HG03575 (cell line): ENCODE data around the gene SEH1L.
"Not testable (repeated sequence)": the region's sequence is repeated elsewhere in the genome, so short reads cannot be mapped to it uniquely, and the experiment has no call there.

Experiments used
- ATAC-seq: cut with Tn5 transposase; IDR thresholded peaks from one replicate; pipeline ENCODE4 v1.9.1; 2021; ENCODE audit not compliant: unreplicated experiment, insufficient number of reproducible peaks, low FRiP score; ENCODE audit errors: extremely low read depth

The SEH1L gene

GRCh38 chr18:12934454-12935071 is 13.2 kb upstream of the SEH1L start:
- ATAC-seq, result no peak

GRCh38 chr18:12939162-12939561 is 8.6 kb upstream of the SEH1L start:
- no peak for ATAC-seq

- no peak for ATAC-seq
These were observed 4.6 kb upstream of the SEH1L start for GRCh38 chr18:12943215-12943614.

GRCh38 chr18:12944709-12945108 is 3.1 kb upstream of the SEH1L start:
- ATAC-seq, result no peak

DNA sequence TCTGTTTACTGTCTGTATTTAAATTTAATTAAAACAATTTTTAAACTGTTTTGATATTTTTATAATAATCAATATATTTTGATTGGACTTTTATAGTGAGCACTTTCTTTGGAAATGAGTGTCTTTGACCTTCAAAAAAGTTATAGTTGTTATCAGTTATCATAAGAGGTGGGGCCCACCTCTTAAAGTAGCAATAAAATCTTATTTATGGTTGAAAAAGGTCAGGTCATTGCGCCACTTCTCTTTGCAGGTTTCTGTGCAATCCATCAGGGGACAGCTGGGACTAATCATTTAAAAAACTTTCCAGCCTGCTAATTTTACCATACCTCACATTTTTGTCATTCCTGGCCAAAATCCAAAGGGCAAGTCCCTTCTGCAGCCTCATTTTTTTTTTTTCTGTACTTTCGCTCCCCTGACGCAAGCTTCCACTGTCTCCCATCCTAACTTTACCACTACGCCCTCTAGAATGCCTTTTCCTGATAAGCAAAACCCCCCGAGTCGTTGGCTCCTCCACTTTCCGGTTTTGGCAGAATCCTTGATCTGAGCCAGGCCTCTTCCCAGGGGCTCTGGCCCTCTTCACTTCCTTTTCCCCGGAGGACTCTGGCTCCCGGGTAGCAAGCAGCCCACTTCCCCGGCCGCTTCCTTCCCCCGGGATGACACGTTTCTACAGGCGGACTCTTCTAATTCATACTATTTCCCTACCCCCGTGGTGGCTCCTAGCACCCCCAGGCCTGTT is 1.1 kb upstream of the SEH1L start:
- no peak for ATAC-seq

DNA sequence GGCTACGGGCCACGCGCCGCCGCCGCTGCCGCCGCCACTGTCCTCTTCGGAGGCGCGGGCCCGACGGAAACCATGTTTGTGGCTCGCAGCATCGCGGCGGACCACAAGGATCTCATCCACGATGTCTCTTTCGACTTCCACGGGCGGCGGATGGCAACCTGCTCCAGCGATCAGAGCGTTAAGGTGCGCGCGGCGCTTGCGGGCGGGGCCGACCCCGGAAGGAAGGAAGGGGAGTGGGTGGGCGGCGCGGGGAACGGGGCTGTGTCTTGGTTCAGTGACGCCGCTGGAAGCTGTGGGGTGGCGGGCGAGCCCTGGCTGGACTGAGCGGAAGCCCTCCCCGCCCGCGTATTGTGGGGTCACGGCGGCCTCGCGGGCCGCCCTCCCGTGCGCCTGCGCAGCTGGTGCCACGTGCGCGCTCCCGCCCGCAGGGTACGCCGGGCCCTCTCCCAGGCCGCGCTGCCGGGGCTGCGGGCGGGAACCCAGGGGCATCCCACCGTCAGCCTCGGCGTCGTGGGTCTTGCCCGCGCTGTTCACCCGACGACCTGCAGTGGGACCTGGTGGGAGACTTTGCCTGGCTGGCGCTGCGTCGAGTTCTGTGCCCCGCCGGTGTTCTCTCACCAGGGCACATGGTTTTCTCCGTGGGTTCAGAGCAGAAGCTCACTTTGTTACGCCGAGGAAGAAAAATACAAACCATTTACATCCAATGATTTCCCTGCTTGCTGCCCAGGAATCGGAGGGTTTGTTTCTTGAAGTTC is 416 bp downstream of the SEH1L start:
- no peak for ATAC-seq

- ATAC-seq, result no peak
These were observed 10.7 kb downstream of the SEH1L start for GRCh38 chr18:12958478-12958877.

- ATAC-seq, result no peak
These were observed 12.6 kb downstream of the SEH1L start for GRCh38 chr18:12960395-12960794.

DNA sequence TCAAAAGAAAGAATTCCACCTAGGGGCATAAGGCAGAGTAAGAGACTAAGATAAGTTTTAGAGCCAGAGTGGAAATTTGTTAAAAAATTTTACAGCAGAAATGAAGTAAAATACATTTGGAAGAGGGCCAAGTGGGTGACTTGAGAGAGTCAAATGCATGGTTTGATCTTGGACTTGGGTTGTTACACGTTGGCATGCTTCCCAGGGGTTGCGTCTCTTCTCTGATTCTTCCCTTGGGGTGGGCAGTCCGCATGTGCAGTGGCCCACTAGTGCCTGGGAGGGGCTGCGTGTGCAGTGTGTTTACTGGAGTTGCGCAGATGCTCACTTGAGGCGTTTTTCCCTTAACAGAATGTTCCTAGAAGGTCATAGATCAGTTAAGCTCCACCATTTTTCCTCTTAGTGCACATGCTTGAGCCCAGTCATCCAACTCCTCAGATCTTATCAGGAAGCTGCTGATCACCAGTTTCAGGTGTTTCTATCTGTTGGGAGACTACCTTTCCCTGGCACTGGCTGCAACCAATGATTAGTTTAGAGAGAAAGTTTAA is 13.1 kb downstream of the SEH1L start:
- ATAC-seq, result no peak

DNA sequence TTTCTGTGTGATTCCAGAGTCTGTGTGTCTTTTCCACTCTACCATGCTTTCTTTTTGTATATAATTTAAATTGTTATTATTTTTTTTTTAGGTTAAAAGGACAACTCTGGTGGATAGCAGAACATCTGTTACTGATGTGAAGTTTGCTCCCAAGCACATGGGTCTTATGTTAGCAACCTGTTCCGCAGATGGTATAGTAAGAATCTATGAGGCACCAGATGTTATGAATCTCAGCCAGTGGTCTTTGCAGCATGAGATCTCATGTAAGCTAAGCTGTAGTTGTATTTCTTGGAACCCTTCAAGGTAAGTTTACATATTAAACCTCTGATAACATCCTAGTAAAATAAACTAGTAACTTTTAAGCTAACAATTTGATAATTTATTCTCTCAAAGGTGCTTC is 15.3 kb downstream of the SEH1L start:
- ATAC-seq, result no peak

GRCh38 chr18:12968115-12968514 is 20.3 kb downstream of the SEH1L start:
- no peak for ATAC-seq

GRCh38 chr18:12968619-12969018 is 20.8 kb downstream of the SEH1L start:
- ATAC-seq, result no peak

GRCh38 chr18:12973562-12974213 is 25.9 kb downstream of the SEH1L start:
- no peak for ATAC-seq

- ATAC-seq, result no peak
These were observed 27.7 kb downstream of the SEH1L start for GRCh38 chr18:12975488-12975887.

GRCh38 chr18:12976305-12976704 is 28.5 kb downstream of the SEH1L start:
- ATAC-seq, result no peak

- not testable (repeated sequence) for ATAC-seq
These were observed 32.3 kb downstream of the SEH1L start for GRCh38 chr18:12980065-12980464.

DNA sequence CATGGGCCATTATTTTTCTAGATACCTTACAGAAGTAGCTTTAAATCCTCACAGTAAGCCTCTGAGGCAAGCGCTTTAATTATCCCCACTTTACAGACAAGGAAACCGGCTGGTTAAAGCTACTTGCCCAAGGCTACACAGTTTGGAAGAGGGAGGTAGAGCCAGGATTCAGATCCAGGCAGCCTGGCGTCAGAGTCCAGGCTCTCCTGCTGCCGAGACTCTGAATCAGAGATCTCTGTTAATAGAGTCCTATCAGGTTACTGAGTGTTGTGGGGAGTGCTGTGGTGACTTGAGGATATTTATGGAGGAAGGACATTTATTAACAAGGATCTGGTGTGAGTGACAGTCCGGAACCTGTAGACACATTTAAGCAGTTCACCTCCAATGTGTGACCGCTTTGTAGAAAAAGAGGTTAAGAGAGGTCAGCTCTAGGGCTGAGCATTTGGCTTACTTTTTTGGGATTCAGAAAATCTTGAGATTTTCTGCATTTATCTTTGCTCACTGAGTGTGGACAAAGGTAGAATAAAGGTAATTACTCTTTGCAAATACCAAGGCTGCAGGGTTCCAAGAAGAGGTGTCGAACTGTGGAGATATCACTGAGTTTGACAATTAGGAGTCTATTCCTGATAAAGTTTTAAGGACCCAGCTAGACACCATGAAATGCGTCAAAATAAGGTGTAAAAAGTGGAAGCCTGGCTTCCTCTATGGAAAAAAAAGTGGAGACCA is 41.7 kb downstream of the SEH1L start:
- ATAC-seq, result no peak

DNA sequence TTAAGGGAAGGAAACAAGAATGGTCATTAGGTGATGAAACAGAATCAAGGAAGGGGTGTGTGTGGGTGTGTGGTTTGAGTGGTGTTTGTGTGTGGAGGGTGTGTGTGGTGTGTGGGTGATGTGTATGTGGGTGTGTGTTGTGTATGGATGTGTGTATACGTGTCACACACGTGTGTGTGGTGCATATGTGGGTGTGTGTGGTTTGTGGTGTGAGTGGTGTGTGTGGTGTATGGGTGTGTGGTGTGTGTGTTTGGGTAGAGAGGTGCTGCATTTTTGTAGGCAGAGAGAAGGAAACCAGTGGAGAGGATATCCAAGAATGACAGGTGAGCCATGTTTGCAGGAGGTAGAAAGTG is 42.3 kb downstream of the SEH1L start:
- ATAC-seq, result no peak

- no peak for ATAC-seq
These were observed 42.8 kb downstream of the SEH1L start for GRCh38 chr18:12990641-12990966.
